ENCODE data around the gene KLHL29. TPM values are rescaled to one million over a fixed set of nuclear protein-coding genes. Genes with fewer than 3 reads are reported as not detected.

Gene KLHL29
- total and polyA plus RNA-seq, 2 of the 13 experiments (the other 11 are each of a cell fraction or from before 2014, with no cell fraction given), result 0.01 TPM; not detected in 1

- POLR2A ChIA-PET, result no interaction called here
- in situ Hi-C loops (cut with HindIII; ENCODE audit: extremely low pct_ligation_motif_present, low pct_unique_long_range_greater_than_20kb), result no loop called here
- Histone ChIP-seq H3K4me1 (ENCODE audit: insufficient read depth, low read length) (0 out of 2 replicates have a peak, but pooled peaks cover 4% of the 10 kb centered on the region), H2AFZ (ENCODE audit: low read length) (no peak overlapping the region), H3K9ac (ENCODE audit: insufficient read depth, low read depth, low read length) (no peak overlapping the region), H3K4me3 (replicated peaks in 1 of 3; ENCODE audit: insufficient read depth in 1 of 3, low read depth in 2 of 3, low read length in 3 of 3) (no peak overlapping the region), H3K9me3 (ENCODE audit: low read length) (0 out of 2 replicates have a peak, but pooled peaks cover 3% of the 10 kb centered on the region), H4K20me1 (ENCODE audit: insufficient read depth, low read length) (no peaks in the 10 kb centered on the region), H3K4me2 (ENCODE audit: low read depth, low read length) (no peak overlapping the region), H3K36me3 (replicated peaks in 1 of 2; ENCODE audit: control insufficient read depth in 1 of 2, insufficient read depth in 2 of 2, low read length in 2 of 2) (no peaks in the 10 kb centered on the region), H3K27ac (ENCODE audit: extremely low read length, insufficient read depth, low read length) (no peak overlapping the region), H3K27me3 (ENCODE audit: control insufficient read depth in 1 of 2, insufficient read depth in 2 of 2, low read length in 2 of 2) (peaks cover 3 to 7% of the 10 kb centered on the region in 2 experiments; a peak in 3 of 5 replicates), H3K79me2 (ENCODE audit: insufficient read depth, low read length) (no peaks in the 10 kb centered on the region)
- TF ChIP-seq, protein P1, sequence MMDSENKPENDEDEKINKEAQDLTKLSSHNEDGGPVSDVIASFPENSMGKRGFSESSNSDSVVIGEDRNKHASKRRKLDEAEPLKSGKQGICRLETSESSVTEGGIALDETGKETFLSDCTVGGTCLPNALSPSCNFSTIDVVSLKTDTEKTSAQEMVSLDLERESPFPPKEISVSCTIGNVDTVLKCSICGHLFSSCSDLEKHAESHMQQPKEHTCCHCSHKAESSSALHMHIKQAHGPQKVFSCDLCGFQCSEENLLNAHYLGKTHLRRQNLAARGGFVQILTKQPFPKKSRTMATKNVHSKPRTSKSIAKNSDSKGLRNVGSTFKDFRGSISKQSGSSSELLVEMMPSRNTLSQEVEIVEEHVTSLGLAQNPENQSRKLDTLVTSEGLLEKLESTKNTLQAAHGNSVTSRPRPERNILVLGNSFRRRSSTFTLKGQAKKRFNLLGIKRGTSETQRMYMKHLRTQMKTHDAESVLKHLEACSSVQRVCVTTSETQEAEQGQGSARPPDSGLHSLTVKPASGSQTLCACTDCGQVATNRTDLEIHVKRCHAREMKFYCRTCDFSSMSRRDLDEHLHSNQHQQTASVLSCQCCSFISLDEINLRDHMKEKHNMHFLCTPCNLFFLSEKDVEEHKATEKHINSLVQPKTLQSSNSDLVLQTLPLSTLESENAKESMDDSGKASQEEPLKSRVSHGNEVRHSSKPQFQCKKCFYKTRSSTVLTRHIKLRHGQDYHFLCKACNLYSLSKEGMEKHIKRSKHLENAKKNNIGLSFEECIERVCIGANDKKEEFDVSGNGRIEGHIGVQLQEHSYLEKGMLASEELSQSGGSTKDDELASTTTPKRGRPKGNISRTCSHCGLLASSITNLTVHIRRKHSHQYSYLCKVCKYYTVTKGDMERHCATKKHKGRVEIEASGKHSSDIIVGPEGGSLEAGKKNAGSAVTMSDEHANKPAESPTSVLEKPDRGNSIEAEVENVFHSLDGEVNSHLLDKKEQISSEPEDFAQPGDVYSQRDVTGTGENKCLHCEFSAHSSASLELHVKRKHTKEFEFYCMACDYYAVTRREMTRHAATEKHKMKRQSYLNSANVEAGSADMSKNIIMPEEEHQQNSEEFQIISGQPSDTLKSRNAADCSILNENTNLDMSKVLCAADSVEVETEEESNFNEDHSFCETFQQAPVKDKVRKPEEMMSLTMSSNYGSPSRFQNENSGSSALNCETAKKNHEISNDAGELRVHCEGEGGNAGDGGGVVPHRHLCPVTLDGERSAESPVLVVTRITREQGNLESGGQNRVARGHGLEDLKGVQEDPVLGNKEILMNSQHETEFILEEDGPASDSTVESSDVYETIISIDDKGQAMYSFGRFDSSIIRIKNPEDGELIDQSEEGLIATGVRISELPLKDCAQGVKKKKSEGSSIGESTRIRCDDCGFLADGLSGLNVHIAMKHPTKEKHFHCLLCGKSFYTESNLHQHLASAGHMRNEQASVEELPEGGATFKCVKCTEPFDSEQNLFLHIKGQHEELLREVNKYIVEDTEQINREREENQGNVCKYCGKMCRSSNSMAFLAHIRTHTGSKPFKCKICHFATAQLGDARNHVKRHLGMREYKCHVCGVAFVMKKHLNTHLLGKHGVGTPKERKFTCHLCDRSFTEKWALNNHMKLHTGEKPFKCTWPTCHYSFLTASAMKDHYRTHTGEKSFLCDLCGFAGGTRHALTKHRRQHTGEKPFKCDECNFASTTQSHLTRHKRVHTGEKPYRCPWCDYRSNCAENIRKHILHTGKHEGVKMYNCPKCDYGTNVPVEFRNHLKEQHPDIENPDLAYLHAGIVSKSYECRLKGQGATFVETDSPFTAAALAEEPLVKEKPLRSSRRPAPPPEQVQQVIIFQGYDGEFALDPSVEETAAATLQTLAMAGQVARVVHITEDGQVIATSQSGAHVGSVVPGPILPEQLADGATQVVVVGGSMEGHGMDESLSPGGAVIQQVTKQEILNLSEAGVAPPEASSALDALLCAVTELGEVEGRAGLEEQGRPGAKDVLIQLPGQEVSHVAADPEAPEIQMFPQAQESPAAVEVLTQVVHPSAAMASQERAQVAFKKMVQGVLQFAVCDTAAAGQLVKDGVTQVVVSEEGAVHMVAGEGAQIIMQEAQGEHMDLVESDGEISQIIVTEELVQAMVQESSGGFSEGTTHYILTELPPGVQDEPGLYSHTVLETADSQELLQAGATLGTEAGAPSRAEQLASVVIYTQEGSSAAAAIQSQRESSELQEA (CRISPR knock-in tag; IDR thresholded peaks at IDR 0.05; ENCODE audit: not compliant biosample characterization), result no peak
- no peak for TF ChIP-seq ZNF160 (CRISPR knock-in tag; IDR thresholded peaks at IDR 0.05)
- TF ChIP-seq HNRNPLL (IDR thresholded peaks at IDR 0.05; ENCODE audit: low read depth, low read length, poor library complexity, severe bottlenecking), result peak; percentile 20
- 0 out of 2 replicates have a peak, but pooled peaks have one; percentile 24 for TF ChIP-seq ZNF629 (CRISPR knock-in tag; conservative IDR thresholded peaks at IDR 0.05)
- DNase-seq (ENCODE audit: low spot score) (no peak), ATAC-seq (peak; percentile 2; the same call in 1 of the 3 replicates), FAIRE-seq (no peak)
- intact Hi-C loops (cut with micrococcal nuclease; ENCODE audit: unreplicated experiment), result no loop called here
- WGBS (ENCODE audit: low lambda C conversion rate), result 79% methylated on average over 3 of the region's 7 CpGs
- no TSS peak for BruUV-seq (replicated peaks)
- CTCF ChIA-PET (ENCODE audit: low intra/inter-chr PET ratio, low total read pairs), result no interaction called here
Observed at GRCh38 chr2:23683001-23683400, 298.0 kb downstream of the KLHL29 start.

All from HepG2 (cell line).